ENCODE results near the gene RXFP4.

Gene RXFP4

GRCh38 chr1:155954645-155955044 is 13.2 kb downstream of the RXFP4 start:
- H3K4me3 ChIP-seq (ENCODE audit: insufficient read depth in 1 of 2, low read depth in 1 of 2, low read length in 2 of 2) = no peak overlapping the region
- no peak overlapping the region for H4K91ac ChIP-seq (ENCODE audit: low read length)
- no peak overlapping the region for H2BK120ac ChIP-seq (ENCODE audit: low read depth, low read length)
- H2BK15ac ChIP-seq (ENCODE audit: low read depth, poor library complexity, severe bottlenecking) = no peak overlapping the region
- H3K79me1 ChIP-seq (replicated peaks; ENCODE audit: low read length, poor library complexity, severe bottlenecking) = peaks cover 24% of the 10 kb centered on the region
- H2BK5ac ChIP-seq (ENCODE audit: low read depth, low read length, poor library complexity, severe bottlenecking) = no peak overlapping the region
- H3K4me2 ChIP-seq (ENCODE audit: low read length, poor library complexity, severe bottlenecking) = no peak overlapping the region
- no peak overlapping the region for H3K14ac ChIP-seq (ENCODE audit: low read length in 2 of 2)
- no peak overlapping the region for H3K4ac ChIP-seq (ENCODE audit: low read depth in 1 of 2, low read length in 2 of 2)
- no peaks in the 10 kb centered on the region for H3K4me1 ChIP-seq (ENCODE audit: control insufficient read depth, insufficient read depth, low read depth, low read length)
- H3K9ac ChIP-seq (ENCODE audit: low read length) = no peak overlapping the region
- no peaks in the 10 kb centered on the region for H3K27me3 ChIP-seq (ENCODE audit: control insufficient read depth in 1 of 2, insufficient read depth in 1 of 2, low read length in 2 of 2)
- DNase-seq = no peak
- no peak overlapping the region for H3K23ac ChIP-seq (ENCODE audit: low read length in 2 of 2)
- no peak overlapping the region for H2AFZ ChIP-seq (ENCODE audit: low read depth, low read length)
- no peak overlapping the region for H4K8ac ChIP-seq (ENCODE audit: low read length)
- H2AK5ac ChIP-seq (ENCODE audit: low read length, severe bottlenecking) = no peak overlapping the region
- no peaks in the 10 kb centered on the region for H3K9me3 ChIP-seq (ENCODE audit: control insufficient read depth, low read length)
- peaks cover 82 to 95% of the 10 kb centered on the region in 2 experiments for H3K36me3 ChIP-seq (ENCODE audit: control insufficient read depth in 1 of 2, insufficient read depth in 2 of 2, low read depth in 1 of 2, low read length in 2 of 2)
- H3K18ac ChIP-seq (ENCODE audit: low read depth in 1 of 2, low read length in 2 of 2) = no peak overlapping the region
- 98% methylated on average over 3 of the region's 3 CpGs for WGBS
- H3K27ac ChIP-seq (ENCODE audit: low read length, poor library complexity, severe bottlenecking) = no peak overlapping the region
- no peak overlapping the region for H2BK12ac ChIP-seq (ENCODE audit: low read length in 2 of 2)

- no peak overlapping the region for H3K4me3 ChIP-seq (ENCODE audit: insufficient read depth in 1 of 2, low read depth in 1 of 2, low read length in 2 of 2)
- no peak overlapping the region for H3K9ac ChIP-seq (ENCODE audit: low read length)
- peaks cover 20% of the 10 kb centered on the region for H3K79me1 ChIP-seq (replicated peaks; ENCODE audit: low read length, poor library complexity, severe bottlenecking)
- H3K4ac ChIP-seq (ENCODE audit: low read depth in 1 of 2, low read length in 2 of 2) = no peak overlapping the region
- H2BK15ac ChIP-seq (ENCODE audit: low read depth, poor library complexity, severe bottlenecking) = no peak overlapping the region
- H3K36me3 ChIP-seq (ENCODE audit: control insufficient read depth in 1 of 2, insufficient read depth in 2 of 2, low read depth in 1 of 2, low read length in 2 of 2) = peaks cover 74 to 94% of the 10 kb centered on the region in 2 experiments
- H2BK5ac ChIP-seq (ENCODE audit: low read depth, low read length, poor library complexity, severe bottlenecking) = no peak overlapping the region
- DNase-seq = no peak
- no peak overlapping the region for H2AFZ ChIP-seq (ENCODE audit: low read depth, low read length)
- H3K9me3 ChIP-seq (ENCODE audit: control insufficient read depth, low read length) = no peaks in the 10 kb centered on the region
- H2BK120ac ChIP-seq (ENCODE audit: low read depth, low read length) = no peak overlapping the region
- 96% methylated on average over 12 of the region's 12 CpGs for WGBS
- H3K23ac ChIP-seq (ENCODE audit: low read length in 2 of 2) = no peak overlapping the region
- no peak overlapping the region for H2AK5ac ChIP-seq (ENCODE audit: low read length, severe bottlenecking)
- H4K91ac ChIP-seq (ENCODE audit: low read length) = no peak overlapping the region
- H3K27ac ChIP-seq (ENCODE audit: low read length, poor library complexity, severe bottlenecking) = no peak overlapping the region
- no peaks in the 10 kb centered on the region for H3K27me3 ChIP-seq (ENCODE audit: control insufficient read depth in 1 of 2, insufficient read depth in 1 of 2, low read length in 2 of 2)
- no peak overlapping the region for H4K8ac ChIP-seq (ENCODE audit: low read length)
- H3K14ac ChIP-seq (ENCODE audit: low read length in 2 of 2) = no peak overlapping the region
- no peak overlapping the region for H3K4me2 ChIP-seq (ENCODE audit: low read length, poor library complexity, severe bottlenecking)
- H2BK12ac ChIP-seq (ENCODE audit: low read length in 2 of 2) = no peak overlapping the region
- no peak overlapping the region for H3K18ac ChIP-seq (ENCODE audit: low read depth in 1 of 2, low read length in 2 of 2)
- H3K4me1 ChIP-seq (ENCODE audit: control insufficient read depth, insufficient read depth, low read depth, low read length) = peaks cover 11% of the 10 kb centered on the region
Measured at GRCh38 chr1:155957411-155957915, 16.0 kb downstream of the RXFP4 start.

- no peak overlapping the region for H3K4me3 ChIP-seq (ENCODE audit: insufficient read depth in 1 of 2, low read depth in 1 of 2, low read length in 2 of 2)
- WGBS = 100% methylated on average over 1 of the region's 3 CpGs
- no peak overlapping the region for H4K8ac ChIP-seq (ENCODE audit: low read length)
- no peak overlapping the region for H2BK120ac ChIP-seq (ENCODE audit: low read depth, low read length)
- H2AK5ac ChIP-seq (ENCODE audit: low read length, severe bottlenecking) = no peak overlapping the region
- no peak overlapping the region for H2BK5ac ChIP-seq (ENCODE audit: low read depth, low read length, poor library complexity, severe bottlenecking)
- H3K4me1 ChIP-seq (ENCODE audit: control insufficient read depth, insufficient read depth, low read depth, low read length) = peaks cover 17% of the 10 kb centered on the region
- H3K79me1 ChIP-seq (replicated peaks; ENCODE audit: low read length, poor library complexity, severe bottlenecking) = peaks cover 18% of the 10 kb centered on the region
- H3K9ac ChIP-seq (ENCODE audit: low read length) = peak overlapping the region; percentile 70
- no peak overlapping the region for H3K4ac ChIP-seq (ENCODE audit: low read depth in 1 of 2, low read length in 2 of 2)
- H4K91ac ChIP-seq (ENCODE audit: low read length) = no peak overlapping the region
- H3K27ac ChIP-seq (ENCODE audit: low read length, poor library complexity, severe bottlenecking) = no peak overlapping the region
- no peak overlapping the region for H3K23ac ChIP-seq (ENCODE audit: low read length in 2 of 2)
- no peak overlapping the region for H3K14ac ChIP-seq (ENCODE audit: low read length in 2 of 2)
- H2AFZ ChIP-seq (ENCODE audit: low read depth, low read length) = no peak overlapping the region
- H3K27me3 ChIP-seq (ENCODE audit: control insufficient read depth in 1 of 2, insufficient read depth in 1 of 2, low read length in 2 of 2) = no peaks in the 10 kb centered on the region
- H3K4me2 ChIP-seq (ENCODE audit: low read length, poor library complexity, severe bottlenecking) = no peak overlapping the region
- H3K18ac ChIP-seq (ENCODE audit: low read depth in 1 of 2, low read length in 2 of 2) = no peak overlapping the region
- H2BK15ac ChIP-seq (ENCODE audit: low read depth, poor library complexity, severe bottlenecking) = no peak overlapping the region
- DNase-seq = no peak
- no peak overlapping the region for H2BK12ac ChIP-seq (ENCODE audit: low read length in 2 of 2)
- peaks cover 73 to 93% of the 10 kb centered on the region in 2 experiments for H3K36me3 ChIP-seq (ENCODE audit: control insufficient read depth in 1 of 2, insufficient read depth in 2 of 2, low read depth in 1 of 2, low read length in 2 of 2)
- no peaks in the 10 kb centered on the region for H3K9me3 ChIP-seq (ENCODE audit: control insufficient read depth, low read length)
Measured at GRCh38 chr1:155960081-155960745, 18.8 kb downstream of the RXFP4 start.

- H3K9me3 ChIP-seq (ENCODE audit: control insufficient read depth, low read length) = no peaks in the 10 kb centered on the region
- peak overlapping the region in 1 of 2 experiments; percentile 37 for H2BK12ac ChIP-seq (ENCODE audit: low read length in 2 of 2)
- H2BK15ac ChIP-seq (ENCODE audit: low read depth, poor library complexity, severe bottlenecking) = no peak overlapping the region
- peak overlapping the region; percentile 4 for H2AK5ac ChIP-seq (ENCODE audit: low read length, severe bottlenecking)
- no peaks in the 10 kb centered on the region for H3K27me3 ChIP-seq (ENCODE audit: control insufficient read depth in 1 of 2, insufficient read depth in 1 of 2, low read length in 2 of 2)
- no peak overlapping the region for H2BK5ac ChIP-seq (ENCODE audit: low read depth, low read length, poor library complexity, severe bottlenecking)
- no peak overlapping the region for H2BK120ac ChIP-seq (ENCODE audit: low read depth, low read length)
- H3K4me2 ChIP-seq (ENCODE audit: low read length, poor library complexity, severe bottlenecking) = no peak overlapping the region
- no peak overlapping the region for H3K14ac ChIP-seq (ENCODE audit: low read length in 2 of 2)
- H3K36me3 ChIP-seq (ENCODE audit: control insufficient read depth in 1 of 2, insufficient read depth in 2 of 2, low read depth in 1 of 2, low read length in 2 of 2) = peaks cover 77 to 94% of the 10 kb centered on the region in 2 experiments
- peak overlapping the region; percentile 13 for H3K27ac ChIP-seq (ENCODE audit: low read length, poor library complexity, severe bottlenecking)
- H3K4me3 ChIP-seq (ENCODE audit: insufficient read depth in 1 of 2, low read depth in 1 of 2, low read length in 2 of 2) = no peak overlapping the region
- DNase-seq = peak; percentile 93
- peak overlapping the region in 1 of 2 experiments; percentile 13 for H3K4ac ChIP-seq (ENCODE audit: low read depth in 1 of 2, low read length in 2 of 2)
- H4K8ac ChIP-seq (ENCODE audit: low read length) = peak overlapping the region; percentile 65
- peaks cover 25% of the 10 kb centered on the region for H3K79me1 ChIP-seq (replicated peaks; ENCODE audit: low read length, poor library complexity, severe bottlenecking)
- peak overlapping the region; percentile 49 to 62 for H3K18ac ChIP-seq (ENCODE audit: low read depth in 1 of 2, low read length in 2 of 2)
- peak overlapping the region in 1 of 2 experiments; percentile 78 for H3K23ac ChIP-seq (ENCODE audit: low read length in 2 of 2)
- peak overlapping the region; percentile 25 for H4K91ac ChIP-seq (ENCODE audit: low read length)
- peak overlapping the region; percentile 58 for H3K9ac ChIP-seq (ENCODE audit: low read length)
- WGBS = 6% methylated on average over 14 of the region's 14 CpGs
- H2AFZ ChIP-seq (ENCODE audit: low read depth, low read length) = no peak overlapping the region
- H3K4me1 ChIP-seq (ENCODE audit: control insufficient read depth, insufficient read depth, low read depth, low read length) = peaks cover 17% of the 10 kb centered on the region
Measured at GRCh38 chr1:155961937-155962336, 20.5 kb downstream of the RXFP4 start.

Measured in mesenchymal stem cell (in vitro differentiated cells and primary cell).